Measurements from ENCODE around the gene TMPRSS2. TPM values are rescaled to one million over a fixed set of nuclear protein-coding genes. Genes with fewer than 3 reads are reported as not detected.

TMPRSS2 gene
- total and polyA plus RNA-seq, 9 of the 15 experiments (the other 6 are each of a cell fraction or from before 2014, with no cell fraction given): 0.20 TPM; not detected in 8

- peaks cover 0 to 10% of the 10 kb centered on the region in 2 experiments; a peak in 3 of 5 replicates for H3K27me3 ChIP-seq (ENCODE audit: control insufficient read depth in 2 of 2, insufficient read depth in 2 of 2, low read length in 2 of 2)
- H3K4me2 ChIP-seq (ENCODE audit: insufficient read depth, low read length): no peak overlapping the region
- ChIA-PET POLR2A (interaction anchor here (0.5 to 1.8 kb wide), 2 partner anchors 10 to 28 kb away, joined by 3 to 4 read pairs; no protein-coding TSS in a partner anchor), CTCF (ENCODE audit: low intra/inter-chr PET ratio) (no interaction called here)
- no TSS peak for BruUV-seq (replicated peaks)
- no peaks in the 10 kb centered on the region for H3K79me2 ChIP-seq (ENCODE audit: control insufficient read depth, insufficient read depth, low read length)
- FAIRE-seq (no peak), ATAC-seq (no peak), DNase-seq (ENCODE audit: extremely low read depth in 1 of 4, low spot score in 3 of 4) (no peak)
- no peak overlapping the region for H3K4me3 ChIP-seq
- H3K9ac ChIP-seq (ENCODE audit: insufficient read depth in 1 of 2, low read depth in 2 of 2, low read length in 2 of 2): no peak overlapping the region
- H3K4me1 ChIP-seq (replicated peaks in 1 of 2; ENCODE audit: control insufficient read depth in 2 of 2, insufficient read depth in 2 of 2, low read length in 2 of 2): no peaks in the 10 kb centered on the region
- in situ Hi-C loops (cut with MboI) (no loop called here), intact Hi-C loops (cut with micrococcal nuclease) (no loop called here)
- TF ChIP-seq ETV1 (tag; conservative IDR thresholded peaks at IDR 0.05; ENCODE audit: low read depth): no peak
- TF ChIP-seq, protein P1, sequence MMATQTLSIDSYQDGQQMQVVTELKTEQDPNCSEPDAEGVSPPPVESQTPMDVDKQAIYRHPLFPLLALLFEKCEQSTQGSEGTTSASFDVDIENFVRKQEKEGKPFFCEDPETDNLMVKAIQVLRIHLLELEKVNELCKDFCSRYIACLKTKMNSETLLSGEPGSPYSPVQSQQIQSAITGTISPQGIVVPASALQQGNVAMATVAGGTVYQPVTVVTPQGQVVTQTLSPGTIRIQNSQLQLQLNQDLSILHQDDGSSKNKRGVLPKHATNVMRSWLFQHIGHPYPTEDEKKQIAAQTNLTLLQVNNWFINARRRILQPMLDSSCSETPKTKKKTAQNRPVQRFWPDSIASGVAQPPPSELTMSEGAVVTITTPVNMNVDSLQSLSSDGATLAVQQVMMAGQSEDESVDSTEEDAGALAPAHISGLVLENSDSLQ (IDR thresholded peaks at IDR 0.05): peak; percentile 19; the same call in 1 of the 2 replicates
- no peaks in the 10 kb centered on the region for H3K36me3 ChIP-seq (ENCODE audit: control insufficient read depth, insufficient read depth, low read length)
- H4K20me1 ChIP-seq (replicated peaks; ENCODE audit: control insufficient read depth, insufficient read depth, low read length): no peaks in the 10 kb centered on the region
- no peak overlapping the region for H2AFZ ChIP-seq (ENCODE audit: low read depth, low read length)
- no peak overlapping the region for H3K27ac ChIP-seq (ENCODE audit: extremely low read depth, low read depth, low read length)
- H3K9me1 ChIP-seq (ENCODE audit: control insufficient read depth, insufficient read depth, low read length): no peaks in the 10 kb centered on the region
- WGBS (ENCODE audit: insufficient coverage, low coverage, missing lambda C conversion rate): 2% methylated on average over 4 of the region's 4 CpGs
- no peaks in the 10 kb centered on the region for H3K9me3 ChIP-seq (replicated peaks; ENCODE audit: control insufficient read depth, insufficient read depth, low read depth, low read length)
These were observed 68.7 kb downstream of the TMPRSS2 start for GRCh38 chr21:41439248-41439647.

DNA sequence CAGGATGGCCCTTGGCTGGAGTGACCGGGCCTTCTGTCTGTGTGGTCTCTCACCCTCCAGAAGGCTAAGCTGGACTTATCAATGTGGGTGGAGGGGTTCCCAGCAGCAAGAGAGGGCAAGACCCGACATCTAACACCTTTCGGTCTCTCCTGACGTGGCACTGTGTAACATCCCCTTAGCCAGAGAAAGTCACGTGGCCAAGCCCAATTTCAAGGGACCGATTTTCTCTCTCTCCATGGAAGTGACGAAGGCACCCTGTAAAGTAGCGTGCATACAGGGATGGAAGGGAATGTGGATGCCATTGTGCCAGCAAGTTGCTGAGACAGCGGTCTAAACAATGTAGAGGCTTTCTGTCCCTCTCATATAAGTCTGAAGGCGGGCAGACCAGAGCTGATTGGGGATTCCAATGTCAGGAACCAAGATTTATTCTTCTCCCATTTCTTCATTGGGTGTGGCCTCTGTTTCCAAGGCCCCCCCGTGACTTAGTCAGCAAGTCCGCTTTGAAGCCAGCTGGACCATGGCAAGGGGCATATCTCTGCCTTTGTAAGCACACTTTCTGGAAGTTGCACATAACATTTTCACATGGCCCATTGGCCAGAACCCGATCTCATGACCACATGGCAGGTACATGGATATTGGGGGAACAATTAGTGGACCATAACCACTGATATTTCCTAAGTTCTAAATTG, 69.4 kb downstream of the TMPRSS2 start:
- no peak overlapping the region for H3K4me3 ChIP-seq
- no peaks in the 10 kb centered on the region for H3K9me3 ChIP-seq (replicated peaks; ENCODE audit: control insufficient read depth, insufficient read depth, low read depth, low read length)
- H4K20me1 ChIP-seq (replicated peaks; ENCODE audit: control insufficient read depth, insufficient read depth, low read length): no peaks in the 10 kb centered on the region
- CTCF ChIA-PET (ENCODE audit: low intra/inter-chr PET ratio): no interaction called here
- in situ Hi-C loops (cut with MboI): no loop called here
- H3K27me3 ChIP-seq (ENCODE audit: control insufficient read depth in 2 of 2, insufficient read depth in 2 of 2, low read length in 2 of 2): peaks cover 0 to 10% of the 10 kb centered on the region in 2 experiments; a peak in 3 of 5 replicates
- no peak overlapping the region for H3K9ac ChIP-seq (ENCODE audit: insufficient read depth in 1 of 2, low read depth in 2 of 2, low read length in 2 of 2)
- H3K9me1 ChIP-seq (ENCODE audit: control insufficient read depth, insufficient read depth, low read length): no peaks in the 10 kb centered on the region
- no peak overlapping the region for H3K4me2 ChIP-seq (ENCODE audit: insufficient read depth, low read length)
- under 1% methylated on average over 13 of the region's 13 CpGs for WGBS (ENCODE audit: insufficient coverage, low coverage, missing lambda C conversion rate)
- POLR2A ChIA-PET: interaction anchor here (0.6 to 1.8 kb wide), 2 partner anchors 9 to 30 kb away, joined by 3 to 4 read pairs; no protein-coding TSS in a partner anchor
- H3K4me1 ChIP-seq (replicated peaks in 1 of 2; ENCODE audit: control insufficient read depth in 2 of 2, insufficient read depth in 2 of 2, low read length in 2 of 2): no peaks in the 10 kb centered on the region
- DNase-seq (ENCODE audit: extremely low read depth in 1 of 4, low spot score in 3 of 4) (no peak), ATAC-seq (no peak), FAIRE-seq (no peak)
- no TSS peak for BruUV-seq (replicated peaks)
- no peak overlapping the region for H2AFZ ChIP-seq (ENCODE audit: low read depth, low read length)
- H3K27ac ChIP-seq (ENCODE audit: extremely low read depth, low read depth, low read length): no peak overlapping the region
- H3K79me2 ChIP-seq (ENCODE audit: control insufficient read depth, insufficient read depth, low read length): no peaks in the 10 kb centered on the region
- intact Hi-C loops (cut with micrococcal nuclease): no loop called here
- no peaks in the 10 kb centered on the region for H3K36me3 ChIP-seq (ENCODE audit: control insufficient read depth, insufficient read depth, low read length)
- TF ChIP-seq BRD4 (IDR thresholded peaks at IDR 0.05) (no peak), ZNF224 (CRISPR knock-in tag; IDR thresholded peaks at IDR 0.05) (no peak), TRIM24 (IDR thresholded peaks at IDR 0.05) (no peak), NFIC (IDR thresholded peaks at IDR 0.05) (no peak), IFI16 (CRISPR knock-in tag; IDR thresholded peaks at IDR 0.05) (no peak), RBM25 (IDR thresholded peaks at IDR 0.05; ENCODE audit: low read depth, low read length, severe bottlenecking) (no peak)
- TF ChIP-seq, protein P2, sequence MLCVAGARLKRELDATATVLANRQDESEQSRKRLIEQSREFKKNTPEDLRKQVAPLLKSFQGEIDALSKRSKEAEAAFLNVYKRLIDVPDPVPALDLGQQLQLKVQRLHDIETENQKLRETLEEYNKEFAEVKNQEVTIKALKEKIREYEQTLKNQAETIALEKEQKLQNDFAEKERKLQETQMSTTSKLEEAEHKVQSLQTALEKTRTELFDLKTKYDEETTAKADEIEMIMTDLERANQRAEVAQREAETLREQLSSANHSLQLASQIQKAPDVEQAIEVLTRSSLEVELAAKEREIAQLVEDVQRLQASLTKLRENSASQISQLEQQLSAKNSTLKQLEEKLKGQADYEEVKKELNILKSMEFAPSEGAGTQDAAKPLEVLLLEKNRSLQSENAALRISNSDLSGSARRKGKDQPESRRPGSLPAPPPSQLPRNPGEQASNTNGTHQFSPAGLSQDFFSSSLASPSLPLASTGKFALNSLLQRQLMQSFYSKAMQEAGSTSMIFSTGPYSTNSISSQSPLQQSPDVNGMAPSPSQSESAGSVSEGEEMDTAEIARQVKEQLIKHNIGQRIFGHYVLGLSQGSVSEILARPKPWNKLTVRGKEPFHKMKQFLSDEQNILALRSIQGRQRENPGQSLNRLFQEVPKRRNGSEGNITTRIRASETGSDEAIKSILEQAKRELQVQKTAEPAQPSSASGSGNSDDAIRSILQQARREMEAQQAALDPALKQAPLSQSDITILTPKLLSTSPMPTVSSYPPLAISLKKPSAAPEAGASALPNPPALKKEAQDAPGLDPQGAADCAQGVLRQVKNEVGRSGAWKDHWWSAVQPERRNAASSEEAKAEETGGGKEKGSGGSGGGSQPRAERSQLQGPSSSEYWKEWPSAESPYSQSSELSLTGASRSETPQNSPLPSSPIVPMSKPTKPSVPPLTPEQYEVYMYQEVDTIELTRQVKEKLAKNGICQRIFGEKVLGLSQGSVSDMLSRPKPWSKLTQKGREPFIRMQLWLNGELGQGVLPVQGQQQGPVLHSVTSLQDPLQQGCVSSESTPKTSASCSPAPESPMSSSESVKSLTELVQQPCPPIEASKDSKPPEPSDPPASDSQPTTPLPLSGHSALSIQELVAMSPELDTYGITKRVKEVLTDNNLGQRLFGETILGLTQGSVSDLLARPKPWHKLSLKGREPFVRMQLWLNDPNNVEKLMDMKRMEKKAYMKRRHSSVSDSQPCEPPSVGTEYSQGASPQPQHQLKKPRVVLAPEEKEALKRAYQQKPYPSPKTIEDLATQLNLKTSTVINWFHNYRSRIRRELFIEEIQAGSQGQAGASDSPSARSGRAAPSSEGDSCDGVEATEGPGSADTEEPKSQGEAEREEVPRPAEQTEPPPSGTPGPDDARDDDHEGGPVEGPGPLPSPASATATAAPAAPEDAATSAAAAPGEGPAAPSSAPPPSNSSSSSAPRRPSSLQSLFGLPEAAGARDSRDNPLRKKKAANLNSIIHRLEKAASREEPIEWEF (CRISPR knock-in tag; IDR thresholded peaks at IDR 0.05): no peak
